K562 (cell line): Measurements from ENCODE around the gene TSTD1. TPM values are rescaled to one million over a fixed set of nuclear protein-coding genes. Genes with fewer than 3 reads are reported as not detected.

Experiments used
- ADNP ChIP-seq: fragments of 200-800 bp; sonication (Bioruptor generic); IDR thresholded peaks from 2 replicates; pipeline ENCODE4 v1.6.1; 2016; ENCODE audit warnings: missing genetic modification characterization, missing compliant biosample characterization
- ATF7 ChIP-seq: fragments of 450-650 bp; IDR thresholded peaks from 2 replicates; pipeline ENCODE4 v1.7.1; 2014; ENCODE audit warnings: mild to moderate bottlenecking, moderate library complexity
- C11orf30 ChIP-seq: fragments of 450-650 bp; IDR thresholded peaks from 2 replicates; pipeline ENCODE4 v1.6.1; 2016; ENCODE audit warnings: low read depth, mild to moderate bottlenecking
- CHAMP1 ChIP-seq: fragments of 450-650 bp; IDR thresholded peaks from 2 replicates; pipeline ENCODE4 v1.6.1; 2016; ENCODE audit warnings: mild to moderate bottlenecking
- GATAD2A ChIP-seq: fragments of 450-650 bp; IDR thresholded peaks from 2 replicates; pipeline ENCODE4 v1.6.1; 2017
- MEIS2 ChIP-seq: fragments of 450-650 bp; IDR thresholded peaks from 2 replicates; pipeline ENCODE4 v1.6.1; 2014; ENCODE audit warnings: mild to moderate bottlenecking; ENCODE audit not compliant: partially characterized antibody
- MLX ChIP-seq, 2 experiments: fragments of 450-650 bp in 1 of 2; sonication (generic) in 1 of 2; formaldehyde crosslinking; conservative IDR thresholded peaks; 2 replicates each; pipeline versions ENCODE4 v1.4.0 to v1.8.1; 2020 to 2022; ENCODE audit warnings: mild to moderate bottlenecking in 1 of 2, missing genetic modification reagents in 1 of 2
- NELFE ChIP-seq: IDR thresholded peaks from 2 replicates; pipeline ENCODE4 v1.6.1; 2011; ENCODE audit warnings: mild to moderate bottlenecking; ENCODE audit not compliant: insufficient read depth, insufficient read length
- NEUROD1 ChIP-seq: fragments of 150-350 bp; IDR thresholded peaks from 2 replicates; pipeline ENCODE4 v1.6.1; 2014; ENCODE audit warnings: borderline replicate concordance, low read length, low read depth; ENCODE audit not compliant: partially characterized antibody
- PHB2 ChIP-seq: fragments of 450-650 bp; IDR thresholded peaks from 2 replicates; pipeline ENCODE4 v1.6.1; 2017; ENCODE audit warnings: low read depth
- POLR2H ChIP-seq: IDR thresholded peaks from 2 replicates; pipeline ENCODE4 v1.6.1; 2016; ENCODE audit warnings: missing genetic modification characterization, low read depth, mild to moderate bottlenecking, control low read depth, missing compliant biosample characterization, moderate library complexity
- RUNX1 ChIP-seq: sonication (generic); IDR thresholded peaks from 2 replicates; pipeline ENCODE4 v1.6.1; 2016; ENCODE audit warnings: antibody characterized with exemption, low read depth
- SMARCA4 ChIP-seq: fragments of 450-650 bp; IDR thresholded peaks from 2 replicates; pipeline ENCODE4 v1.6.1; 2016
- TEAD1 ChIP-seq, 2 experiments: fragments of 450-650 bp in 1 of 2; sonication (generic) in 1 of 2; formaldehyde crosslinking; IDR thresholded peaks; 2 replicates each; pipeline versions ENCODE4 v1.4.0 to v1.8.0; 2020 to 2022; ENCODE audit warnings: mild to moderate bottlenecking in 2 of 2, missing genetic modification reagents in 1 of 2
- ZFP91 ChIP-seq: sonication (generic); formaldehyde crosslinking; IDR thresholded peaks from 2 replicates; pipeline ENCODE4 v1.8.0; 2022; ENCODE audit warnings: mild to moderate bottlenecking, missing genetic modification reagents
- ZNF23 ChIP-seq: fragments of 250-450 bp; sonication (Bioruptor Pico); IDR thresholded peaks from 2 replicates; pipeline ENCODE4 v1.4.0; 2020; ENCODE audit warnings: mild to moderate bottlenecking
- ZNF280A ChIP-seq: fragments of 450-650 bp; IDR thresholded peaks from 2 replicates; pipeline ENCODE4 v1.6.1; 2018; ENCODE audit warnings: mild to moderate bottlenecking, low read depth; ENCODE audit not compliant: partially characterized antibody
- polyA plus RNA-seq, 8 experiments: library from polyadenylated mRNA; depleted of rRNA in 4 of 8; stranded (reverse) in 5 of 8; unstranded in 3 of 8; fragments of >200 nt; fragmentation: Nextera tagmentation in 2 of 8; fragmentation: Illumina TruSeq in 1 of 8; extraction: Ambion mirVana in 2 of 8; extraction: Trizol in 1 of 8; gene quantifications; 2 replicates each; pipeline versions ENCODE4 v1.2.1 to v1.2.3, GENCODE V29; 2011 to 2014; ENCODE audit warnings: inconsistent platforms in 1 of 8, missing spikeins in 1 of 8
- total RNA-seq, 7 experiments: library from RNA; depleted of rRNA in 6 of 7; stranded (reverse); fragments of >200 nt in 6 of 7; fragmentation: Illumina TruSeq in 2 of 7; extraction: Trizol in 2 of 7; gene quantifications; 2 replicates each; pipeline versions ENCODE4 v1.2.1 to v1.2.3, GENCODE V29; 2011 to 2021; ENCODE audit warnings: low replicate concordance in 1 of 7
- TF ChIP-seq, protein P1 (sequence below): fragments of 250-450 bp; sonication (Bioruptor Pico); IDR thresholded peaks from 2 replicates; pipeline ENCODE4 v1.5.0; 2021
- TF ChIP-seq, protein P2 (sequence below): sonication (generic); IDR thresholded peaks from 2 replicates; pipeline ENCODE4 v1.6.1; 2016

Gene TSTD1
- total and polyA plus RNA-seq, 9 of the 15 experiments (the other 6 are each of a cell fraction or from before 2014, with no cell fraction given): 0.23 to 0.53 TPM; not detected in 7

- TF ChIP-seq ZNF280A: peak; percentile 22
- TF ChIP-seq, protein P1, sequence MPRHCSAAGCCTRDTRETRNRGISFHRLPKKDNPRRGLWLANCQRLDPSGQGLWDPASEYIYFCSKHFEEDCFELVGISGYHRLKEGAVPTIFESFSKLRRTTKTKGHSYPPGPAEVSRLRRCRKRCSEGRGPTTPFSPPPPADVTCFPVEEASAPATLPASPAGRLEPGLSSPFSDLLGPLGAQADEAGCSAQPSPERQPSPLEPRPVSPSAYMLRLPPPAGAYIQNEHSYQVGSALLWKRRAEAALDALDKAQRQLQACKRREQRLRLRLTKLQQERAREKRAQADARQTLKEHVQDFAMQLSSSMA: no peak
- TF ChIP-seq SMARCA4: peak; percentile 22; the same call in 1 of the 2 replicates
- TF ChIP-seq MLX (CRISPR knock-in tag; conservative IDR thresholded peaks at IDR 0.05): no peak
- peak; percentile 31 for TF ChIP-seq NEUROD1
- TF ChIP-seq, protein P2, sequence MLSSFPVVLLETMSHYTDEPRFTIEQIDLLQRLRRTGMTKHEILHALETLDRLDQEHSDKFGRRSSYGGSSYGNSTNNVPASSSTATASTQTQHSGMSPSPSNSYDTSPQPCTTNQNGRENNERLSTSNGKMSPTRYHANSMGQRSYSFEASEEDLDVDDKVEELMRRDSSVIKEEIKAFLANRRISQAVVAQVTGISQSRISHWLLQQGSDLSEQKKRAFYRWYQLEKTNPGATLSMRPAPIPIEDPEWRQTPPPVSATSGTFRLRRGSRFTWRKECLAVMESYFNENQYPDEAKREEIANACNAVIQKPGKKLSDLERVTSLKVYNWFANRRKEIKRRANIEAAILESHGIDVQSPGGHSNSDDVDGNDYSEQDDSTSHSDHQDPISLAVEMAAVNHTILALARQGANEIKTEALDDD: no peak; the same call in 1 of the 2 replicates
- peak; percentile 70 for TF ChIP-seq C11orf30
- TF ChIP-seq MEIS2: no peak
- TF ChIP-seq CHAMP1: no peak
- TF ChIP-seq ZFP91: no peak
- no peak for TF ChIP-seq RUNX1
- TF ChIP-seq NELFE: no peak
- TF ChIP-seq PHB2: peak; percentile 50; the same call in 1 of the 2 replicates
- TF ChIP-seq ZNF23: no peak
- no peak for TF ChIP-seq ATF7
- peak in 1 of 2 experiments; percentile 46; a peak in 1 of 4 replicates for TF ChIP-seq TEAD1 (CRISPR knock-in tag; IDR thresholded peaks at IDR 0.05)
- no peak for TF ChIP-seq ADNP (tag)
- TF ChIP-seq POLR2H (tag): peak; percentile 84
- TF ChIP-seq GATAD2A: no peak
Measured at GRCh38 chr1:161021165-161021969, 17.4 kb downstream of the TSTD1 start (continued).
